HG02973 (cell line): Measurements from ENCODE around the gene EIF3K.

ENCODE experiments used
- ATAC-seq: cut with Tn5 transposase; IDR thresholded peaks from one replicate; pipeline ENCODE4 v1.9.1; 2021; ENCODE audit warnings: moderate library complexity; ENCODE audit not compliant: unreplicated experiment

EIF3K gene

GRCh38 chr19:38648769-38649304, 29.8 kb downstream of the EIF3K start:
- ATAC-seq, result no peak

GRCh38 chr19:38649305-38650171, 30.6 kb downstream of the EIF3K start:
- ATAC-seq, result no peak

- no peak for ATAC-seq
Measured at GRCh38 chr19:38650172-38650775, 31.3 kb downstream of the EIF3K start.

GRCh38 chr19:38650911-38651584, 32.1 kb downstream of the EIF3K start:
- ATAC-seq, result no peak

- no peak for ATAC-seq
Measured at GRCh38 chr19:38653028-38653571, 34.1 kb downstream of the EIF3K start.

GRCh38 chr19:38654628-38655055, 35.7 kb downstream of the EIF3K start:
- no peak for ATAC-seq

- no peak for ATAC-seq
Measured at GRCh38 chr19:38655148-38655824, 36.3 kb downstream of the EIF3K start.

- ATAC-seq, result no peak
Measured at GRCh38 chr19:38656171-38656981, 37.4 kb downstream of the EIF3K start.

GRCh38 chr19:38657633-38658222, 38.7 kb downstream of the EIF3K start:
- ATAC-seq, result no peak

- ATAC-seq, result no peak
Measured at GRCh38 chr19:38658462-38659306, 39.7 kb downstream of the EIF3K start.

GRCh38 chr19:38660724-38661123, 41.7 kb downstream of the EIF3K start:
- no peak for ATAC-seq

GRCh38 chr19:38661136-38661535, 42.1 kb downstream of the EIF3K start:
- ATAC-seq, result no peak

GRCh38 chr19:38661996-38662395, 43.0 kb downstream of the EIF3K start:
- no peak for ATAC-seq

GRCh38 chr19:38662537-38663155, 43.7 kb downstream of the EIF3K start:
- no peak for ATAC-seq

GRCh38 chr19:38663156-38663651, 44.2 kb downstream of the EIF3K start:
- ATAC-seq, result no peak

GRCh38 chr19:38663957-38664502, 45.0 kb downstream of the EIF3K start:
- ATAC-seq, result no peak

GRCh38 chr19:38664503-38665211, 45.7 kb downstream of the EIF3K start:
- ATAC-seq, result no peak
